ENCODE measurements around the gene OR52N2.

GRCh38 chr11:5783255-5783654 is 25.5 kb upstream of the OR52N2 start, which contains the start of gene OR52N5:
- TF ChIP-seq, protein P1, sequence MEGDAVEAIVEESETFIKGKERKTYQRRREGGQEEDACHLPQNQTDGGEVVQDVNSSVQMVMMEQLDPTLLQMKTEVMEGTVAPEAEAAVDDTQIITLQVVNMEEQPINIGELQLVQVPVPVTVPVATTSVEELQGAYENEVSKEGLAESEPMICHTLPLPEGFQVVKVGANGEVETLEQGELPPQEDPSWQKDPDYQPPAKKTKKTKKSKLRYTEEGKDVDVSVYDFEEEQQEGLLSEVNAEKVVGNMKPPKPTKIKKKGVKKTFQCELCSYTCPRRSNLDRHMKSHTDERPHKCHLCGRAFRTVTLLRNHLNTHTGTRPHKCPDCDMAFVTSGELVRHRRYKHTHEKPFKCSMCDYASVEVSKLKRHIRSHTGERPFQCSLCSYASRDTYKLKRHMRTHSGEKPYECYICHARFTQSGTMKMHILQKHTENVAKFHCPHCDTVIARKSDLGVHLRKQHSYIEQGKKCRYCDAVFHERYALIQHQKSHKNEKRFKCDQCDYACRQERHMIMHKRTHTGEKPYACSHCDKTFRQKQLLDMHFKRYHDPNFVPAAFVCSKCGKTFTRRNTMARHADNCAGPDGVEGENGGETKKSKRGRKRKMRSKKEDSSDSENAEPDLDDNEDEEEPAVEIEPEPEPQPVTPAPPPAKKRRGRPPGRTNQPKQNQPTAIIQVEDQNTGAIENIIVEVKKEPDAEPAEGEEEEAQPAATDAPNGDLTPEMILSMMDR (IDR thresholded peaks at IDR 0.05), result no peak
- TF ChIP-seq POLR2A (IDR thresholded peaks at IDR 0.05), result no peak

Measured in suprapubic skin (tissue), 3 donors.